Astrocyte of the hippocampus (primary cell): ENCODE measurements around the gene MPZ.
"Not testable (repeated sequence)": the region's sequence is repeated elsewhere in the genome, so short reads cannot be mapped to it uniquely, and the experiment has no call there.

Experiments used
- DNase-seq: peaks from one replicate; pipeline ENCODE4 v3.0.0; 2011; ENCODE audit warnings: low read depth, low spot score

The MPZ gene

GRCh38 chr1:161309868-161310267, at the start of gene MPZ:
MPZ (minus strand) TSS chr1:161309968; CDS start chr1:161309905, 63 bp downstream.
- DNase-seq = no peak

GRCh38 chr1:161359291-161359690, 49.5 kb upstream of the MPZ start:
- no peak for DNase-seq

GRCh38 chr1:161357073-161357472, 47.3 kb upstream of the MPZ start:
- DNase-seq = no peak

- DNase-seq = no peak
These were observed 41.7 kb upstream of the MPZ start for GRCh38 chr1:161351482-161351881.

- no peak for DNase-seq
These were observed 40.9 kb upstream of the MPZ start for GRCh38 chr1:161350671-161351070.

- DNase-seq = no peak
These were observed 33.1 kb upstream of the MPZ start for GRCh38 chr1:161342821-161343220.

GRCh38 chr1:161342177-161342576, 32.4 kb upstream of the MPZ start:
- no peak for DNase-seq

GRCh38 chr1:161335796-161336195, 26.0 kb upstream of the MPZ start:
- DNase-seq = peak; percentile 61

GRCh38 chr1:161333166-161333565, 23.4 kb upstream of the MPZ start:
- DNase-seq = no peak

- DNase-seq = no peak
These were observed 20.6 kb upstream of the MPZ start for GRCh38 chr1:161330346-161330745.

- no peak for DNase-seq
These were observed 14.3 kb upstream of the MPZ start for GRCh38 chr1:161324020-161324419.

GRCh38 chr1:161315841-161316674, 6.3 kb upstream of the MPZ start:
- DNase-seq = not testable (repeated sequence)

GRCh38 chr1:161314201-161314981, 4.6 kb upstream of the MPZ start, which contains the start of gene SDHC:
SDHC (plus strand) TSS chr1:161314381; CDS start chr1:161314406, 25 bp downstream.
- DNase-seq = peak; percentile 96

- DNase-seq = no peak
These were observed 3.9 kb upstream of the MPZ start for GRCh38 chr1:161313554-161314200.

- no peak for DNase-seq
These were observed 1.9 kb upstream of the MPZ start for GRCh38 chr1:161311595-161312181.

GRCh38 chr1:161307892-161308638, 1.7 kb downstream of the MPZ start:
- DNase-seq = no peak

- no peak for DNase-seq
These were observed 2.5 kb downstream of the MPZ start for GRCh38 chr1:161307230-161307768.

GRCh38 chr1:161305867-161306519, 3.8 kb downstream of the MPZ start:
- DNase-seq = peak; percentile 67

GRCh38 chr1:161304927-161305866, 4.6 kb downstream of the MPZ start:
- DNase-seq = peak; percentile 9
